ENCODE measurements around the gene ACKR2. TPM values are rescaled to one million over a fixed set of nuclear protein-coding genes. Genes with fewer than 3 reads are reported as not detected.
A peak's percentile ranks its signal among the peaks of the same experiment; 100 is the strongest.

ACKR2 gene
- total and polyA plus RNA-seq, 2 of the 13 experiments (the other 11 are each of a cell fraction or from before 2014, with no cell fraction given): 1.1 to 1.9 TPM

DNA sequence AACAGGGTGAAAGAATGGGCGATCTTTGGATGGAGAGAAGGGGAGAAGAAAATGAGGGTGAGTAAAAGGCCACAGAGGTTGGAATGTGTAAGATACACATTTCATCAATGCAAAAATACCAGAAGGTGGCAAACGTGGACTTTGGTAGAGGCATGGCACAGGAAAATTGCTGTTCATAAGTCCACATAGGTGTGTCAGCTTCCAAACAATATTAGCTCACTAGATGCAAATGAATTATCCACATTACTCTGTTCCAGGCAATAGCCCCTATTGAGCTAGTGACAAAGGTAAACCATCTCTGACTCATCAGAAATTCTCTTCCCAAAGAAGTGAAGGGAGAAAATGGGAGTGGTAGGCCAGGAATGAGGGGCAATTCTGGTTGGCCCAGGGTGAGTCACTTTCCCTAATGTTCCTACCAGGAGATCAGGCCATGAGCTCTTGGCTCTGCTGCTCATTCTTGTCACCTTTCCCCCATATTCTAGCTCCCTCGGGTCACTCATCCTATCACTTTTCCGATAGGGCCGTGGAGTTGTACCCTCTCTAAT is 19.9 kb downstream of the ACKR2 start (continued):
- TF ChIP-seq, protein P1, sequence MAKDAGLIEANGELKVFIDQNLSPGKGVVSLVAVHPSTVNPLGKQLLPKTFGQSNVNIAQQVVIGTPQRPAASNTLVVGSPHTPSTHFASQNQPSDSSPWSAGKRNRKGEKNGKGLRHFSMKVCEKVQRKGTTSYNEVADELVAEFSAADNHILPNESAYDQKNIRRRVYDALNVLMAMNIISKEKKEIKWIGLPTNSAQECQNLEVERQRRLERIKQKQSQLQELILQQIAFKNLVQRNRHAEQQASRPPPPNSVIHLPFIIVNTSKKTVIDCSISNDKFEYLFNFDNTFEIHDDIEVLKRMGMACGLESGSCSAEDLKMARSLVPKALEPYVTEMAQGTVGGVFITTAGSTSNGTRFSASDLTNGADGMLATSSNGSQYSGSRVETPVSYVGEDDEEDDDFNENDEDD (CRISPR knock-in tag; IDR thresholded peaks at IDR 0.05; ENCODE audit: borderline replicate concordance): peak; percentile 32; the same call in 1 of the 2 replicates
- TF ChIP-seq YY1 (IDR thresholded peaks at IDR 0.05; ENCODE audit: insufficient read depth, insufficient replicate concordance, low read depth, low read length) (no peak), CBX1 (IDR thresholded peaks at IDR 0.05; ENCODE audit: low read depth) (no peak), RFX1 (IDR thresholded peaks at IDR 0.05) (no peak), TBX2 (CRISPR knock-in tag; IDR thresholded peaks at IDR 0.05; ENCODE audit: borderline replicate concordance) (peak; percentile 99), RBFOX2 (IDR thresholded peaks at IDR 0.05; ENCODE audit: low read depth, low read length) (peak; percentile 45; the same call in 1 of the 2 replicates), ATF1 (CRISPR knock-in tag; IDR thresholded peaks at IDR 0.05) (no peak; the same call in 1 of the 2 replicates), ZNF556 (CRISPR knock-in tag; IDR thresholded peaks at IDR 0.05; ENCODE audit: borderline replicate concordance) (no peak), BRD4 (CRISPR knock-in tag; IDR thresholded peaks at IDR 0.05) (peak; percentile 26; the same call in 1 of the 2 replicates), MAFF (IDR thresholded peaks at IDR 0.05; ENCODE audit: low read depth, low read length) (peak; percentile 85), ZSCAN20 (CRISPR knock-in tag; IDR thresholded peaks at IDR 0.05; ENCODE audit: borderline replicate concordance) (no peak), DZIP1 (CRISPR knock-in tag; IDR thresholded peaks at IDR 0.05) (no peak), FIP1L1 (IDR thresholded peaks at IDR 0.05; ENCODE audit: borderline replicate concordance, insufficient read depth, low read depth, low read length) (no peak), ZNF619 (CRISPR knock-in tag; IDR thresholded peaks at IDR 0.05) (no peak), JDP2 (CRISPR knock-in tag; IDR thresholded peaks at IDR 0.05; ENCODE audit: borderline replicate concordance) (no peak), ZNF781 (CRISPR knock-in tag; IDR thresholded peaks at IDR 0.05; ENCODE audit: borderline replicate concordance, not compliant biosample characterization) (no peak), ZNF674 (CRISPR knock-in tag; IDR thresholded peaks at IDR 0.05; ENCODE audit: low read depth) (no peak), ZNF260 (CRISPR knock-in tag; IDR thresholded peaks at IDR 0.05; ENCODE audit: borderline replicate concordance, low read depth) (no peak), SP2 (CRISPR knock-in tag; IDR thresholded peaks at IDR 0.05) (no peak), ZEB1 (IDR thresholded peaks at IDR 0.05; ENCODE audit: insufficient replicate concordance, low read depth) (peak; percentile 44), ZNF839 (CRISPR knock-in tag; IDR thresholded peaks at IDR 0.05; ENCODE audit: borderline replicate concordance) (no peak), POLR2AphosphoS5 (IDR thresholded peaks at IDR 0.05; ENCODE audit: low read depth, low read length) (no peak), KMT2A (CRISPR knock-in tag; IDR thresholded peaks at IDR 0.05) (no peak), ZBTB21 (CRISPR knock-in tag; IDR thresholded peaks at IDR 0.05) (peak; percentile 45; the same call in 1 of the 2 replicates)
- TF ChIP-seq, protein P2, sequence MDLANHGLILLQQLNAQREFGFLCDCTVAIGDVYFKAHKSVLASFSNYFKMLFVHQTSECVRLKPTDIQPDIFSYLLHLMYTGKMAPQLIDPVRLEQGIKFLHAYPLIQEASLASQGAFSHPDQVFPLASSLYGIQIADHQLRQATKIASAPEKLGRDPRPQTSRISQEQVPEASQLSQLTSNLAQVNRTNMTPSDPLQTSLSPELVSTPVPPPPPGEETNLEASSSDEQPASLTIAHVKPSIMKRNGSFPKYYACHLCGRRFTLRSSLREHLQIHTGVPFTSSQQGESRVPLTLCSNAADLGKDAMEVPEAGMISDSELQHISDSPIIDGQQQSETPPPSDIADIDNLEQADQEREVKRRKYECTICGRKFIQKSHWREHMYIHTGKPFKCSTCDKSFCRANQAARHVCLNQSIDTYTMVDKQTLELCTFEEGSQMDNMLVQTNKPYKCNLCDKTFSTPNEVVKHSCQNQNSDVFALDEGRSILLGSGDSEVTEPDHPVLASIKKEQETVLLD (CRISPR knock-in tag; IDR thresholded peaks at IDR 0.05; ENCODE audit: low read depth): no peak
- TF ChIP-seq, protein P3, sequence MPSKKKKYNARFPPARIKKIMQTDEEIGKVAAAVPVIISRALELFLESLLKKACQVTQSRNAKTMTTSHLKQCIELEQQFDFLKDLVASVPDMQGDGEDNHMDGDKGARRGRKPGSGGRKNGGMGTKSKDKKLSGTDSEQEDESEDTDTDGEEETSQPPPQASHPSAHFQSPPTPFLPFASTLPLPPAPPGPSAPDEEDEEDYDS (CRISPR knock-in tag; IDR thresholded peaks at IDR 0.05): no peak
